ENCODE measurements around the gene TEN1.

TEN1 gene

GRCh38 chr17:75978938-75979704 lies at the start of gene TEN1, which contains the start of gene ACOX1:
Gene TEN1 (plus strand): TSS chr17:75979240. CDS start chr17:75986193, 6,953 bp downstream.
Gene ACOX1 (minus strand): TSS chr17:75979166. CDS start chr17:75979073, 93 bp downstream.
- TF ChIP-seq ZFX (IDR thresholded peaks at IDR 0.05): no peak; the same call in 1 of the 2 replicates
- TF ChIP-seq CTCF (conservative IDR thresholded peaks at IDR 0.05): no peak; the same call in 1 of the 2 replicates

GRCh38 chr17:75931062-75931461 lies 48.0 kb upstream of the TEN1 start:
- no peak overlapping the region for H3K27ac ChIP-seq

More at GRCh38 chr17:75978938-75979704, at the start of gene TEN1, which contains the start of gene ACOX1:
- H3K27ac ChIP-seq: peak within 1 kb of the TSS; percentile 92

GRCh38 chr17:75932852-75933251 lies 46.2 kb upstream of the TEN1 start:
- H3K27ac ChIP-seq: no peak overlapping the region
- TF ChIP-seq ZFX (IDR thresholded peaks at IDR 0.05) (no peak), CTCF (conservative IDR thresholded peaks at IDR 0.05) (no peak)

More at GRCh38 chr17:75931062-75931461, 48.0 kb upstream of the TEN1 start:
- no peak for TF ChIP-seq CTCF (conservative IDR thresholded peaks at IDR 0.05)
- no peak for TF ChIP-seq ZFX (IDR thresholded peaks at IDR 0.05)

- no peak overlapping the region for H3K27ac ChIP-seq
- TF ChIP-seq CTCF (conservative IDR thresholded peaks at IDR 0.05): no peak
- TF ChIP-seq ZFX (IDR thresholded peaks at IDR 0.05): no peak
Measured at GRCh38 chr17:75933808-75934207, 45.2 kb upstream of the TEN1 start.

- TF ChIP-seq CTCF (conservative IDR thresholded peaks at IDR 0.05) (no peak), ZFX (IDR thresholded peaks at IDR 0.05) (no peak)
Measured at GRCh38 chr17:75937652-75938051, 41.4 kb upstream of the TEN1 start.

GRCh38 chr17:75940727-75941441 lies 38.2 kb upstream of the TEN1 start, which contains the start of gene FBF1:
Gene FBF1 (minus strand): TSS chr17:75941042. CDS start chr17:75938149, 2,893 bp downstream.
- peak within 1 kb of the TSS; percentile 84 for H3K27ac ChIP-seq
- TF ChIP-seq ZFX (IDR thresholded peaks at IDR 0.05): peak; percentile 62; the same call in 1 of the 2 replicates
- no peak for TF ChIP-seq CTCF (conservative IDR thresholded peaks at IDR 0.05)

More at GRCh38 chr17:75937652-75938051, 41.4 kb upstream of the TEN1 start:
- H3K27ac ChIP-seq: no peak overlapping the region

GRCh38 chr17:75941442-75941819 lies 37.6 kb upstream of the TEN1 start:
- TF ChIP-seq CTCF (conservative IDR thresholded peaks at IDR 0.05) (no peak), ZFX (IDR thresholded peaks at IDR 0.05) (no peak)
- peak overlapping the region; percentile 84 for H3K27ac ChIP-seq
